ENCODE data around the gene TOR4A.

- no peak for TF ChIP-seq CTCF (conservative IDR thresholded peaks at IDR 0.05 in 1 of 2, IDR thresholded peaks at IDR 0.05 in 1 of 2; ENCODE audit: extremely low read depth in 1 of 2, insufficient read depth in 1 of 2, low read depth in 1 of 2, low read length in 2 of 2)
- no peak for TF ChIP-seq EZH2 (IDR thresholded peaks at IDR 0.05; ENCODE audit: borderline replicate concordance, low read length)
These were observed 8.2 kb upstream of the TOR4A start for GRCh38 chr9:137269231-137269772.

Measured in mammary epithelial cell (primary cell).